BLaER1 treated with 17β-estradiol and CSF1 and Interleukin-3, amounts not matched to agents 10 nM and 100 nM (cell line): ENCODE measurements around the gene PLXNA3.
A peak's percentile ranks its signal among the peaks of the same experiment; 100 is the strongest.

Experiments
- H3K27ac ChIP-seq, 11 experiments: shearing (Covaris generic); formaldehyde crosslinking; 2 replicates each; pipeline ENCODE4 v1.8.1; 2022
- H3K27me3 ChIP-seq, 11 experiments: shearing (Covaris generic); formaldehyde crosslinking; 2 replicates each; pipeline ENCODE4 v1.8.1; 2022
- H3K36me3 ChIP-seq, 11 experiments: shearing (Covaris generic); formaldehyde crosslinking; 2 replicates each; pipeline ENCODE4 v1.8.1; 2022
- H3K4me1 ChIP-seq, 10 experiments: shearing (Covaris generic); formaldehyde crosslinking; 2 replicates each; pipeline ENCODE4 v1.8.1; 2022
- H3K4me2 ChIP-seq, 11 experiments: shearing (Covaris generic); formaldehyde crosslinking; 2 replicates each; pipeline ENCODE4 v1.8.1; 2022
- H3K4me3 ChIP-seq, 10 experiments: shearing (Covaris generic); formaldehyde crosslinking; 2 replicates each; pipeline ENCODE4 v1.8.1; 2022
- H3K9ac ChIP-seq, 11 experiments: shearing (Covaris generic); formaldehyde crosslinking; 2 replicates each; pipeline ENCODE4 v1.8.1; 2022
- H3K9me3 ChIP-seq, 11 experiments: shearing (Covaris generic); formaldehyde crosslinking; replicated peaks in 1 of 11; 2 replicates each; pipeline ENCODE4 v1.8.1; 2022
- H4K20me1 ChIP-seq, 11 experiments: shearing (Covaris generic); formaldehyde crosslinking; 2 replicates each; pipeline ENCODE4 v1.8.1; 2022
- Cebpa-rat ChIP-seq, 11 experiments: shearing (Covaris generic); IDR thresholded peaks; 2 replicates each; pipeline ENCODE4 v1.8.1; 2022

PLXNA3 gene

GRCh38 chrX:154436983-154437752 is 20.9 kb upstream of the PLXNA3 start, which contains the start of gene GDI1:
Gene GDI1, plus strand, starts transcription at chrX:154437154. Its CDS starts 101 bp downstream, at chrX:154437255.
- Histone ChIP-seq H3K9me3 (peaks cover 0 to 29% (median 12%) of the 10 kb centered on the region in 11 experiments; a peak in 12 of 22 replicates), H4K20me1 (peaks cover 5 to 81% (median 52%) of the 10 kb centered on the region in 11 experiments; a peak in 20 of 22 replicates), H3K36me3 (peaks cover 20 to 74% (median 56%) of the 10 kb centered on the region in 11 experiments; a peak in 21 of 22 replicates), H3K9ac (peak within 1 kb of the TSS; percentile 79 to 89 (median 84)), H3K27me3 (peaks cover 3 to 51% (median 33%) of the 10 kb centered on the region in 11 experiments; a peak in 16 of 22 replicates), H3K27ac (peak within 1 kb of the TSS; percentile 73 to 90 (median 86); a peak in 21 of 22 replicates), H3K4me2 (peak within 1 kb of the TSS; percentile 79 to 90 (median 86)), H3K4me3 (peak within 1 kb of the TSS; percentile 66 to 83 (median 77)), H3K4me1 (peaks cover 13 to 40% (median 22%) of the 10 kb centered on the region in 10 experiments; a peak in 19 of 20 replicates)
- TF ChIP-seq Cebpa-rat (IDR thresholded peaks at IDR 0.05): no peak

DNA sequence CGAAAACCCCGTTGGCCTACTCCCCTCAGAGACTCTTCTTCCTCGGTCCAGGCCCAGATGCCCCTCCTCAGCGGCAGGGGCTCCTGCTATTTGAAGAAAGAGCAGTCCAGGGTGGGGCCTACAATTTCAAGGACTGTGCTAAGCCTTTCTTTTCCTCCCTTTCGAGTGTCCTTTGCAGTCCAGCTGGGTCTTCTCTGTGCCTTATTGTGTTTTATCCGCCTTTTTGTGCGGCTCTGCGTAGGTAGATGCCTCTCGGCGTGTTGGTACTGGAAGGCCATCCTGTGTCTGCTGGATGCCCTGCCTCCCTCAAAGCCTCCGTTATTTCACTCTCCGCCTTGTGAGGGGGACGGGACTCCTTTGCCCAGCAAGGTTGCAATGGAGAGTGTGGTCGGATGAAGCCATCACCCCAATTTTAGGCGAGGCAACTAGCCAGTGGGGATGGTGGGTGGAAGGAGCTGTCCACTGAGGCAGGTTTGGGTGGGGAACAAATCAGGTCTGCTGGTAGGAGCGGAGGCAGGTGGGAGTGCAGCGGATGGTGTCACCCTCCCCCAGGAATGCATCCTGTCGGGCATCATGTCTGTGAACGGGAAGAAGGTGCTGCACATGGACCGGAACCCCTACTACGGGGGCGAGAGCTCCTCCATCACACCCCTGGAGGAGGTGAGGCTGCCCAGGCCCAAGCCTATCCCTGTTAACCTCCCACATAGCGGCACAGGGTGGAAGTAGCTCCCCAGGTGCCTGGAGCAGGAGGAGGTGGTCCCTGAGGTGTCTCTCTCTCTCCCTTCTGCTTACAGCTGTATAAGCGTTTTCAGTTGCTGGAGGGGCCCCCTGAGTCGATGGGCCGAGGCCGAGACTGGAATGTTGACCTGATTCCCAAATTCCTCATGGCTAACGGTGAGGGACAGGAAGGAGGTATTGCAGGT is 19.8 kb upstream of the PLXNA3 start:
- Histone ChIP-seq H3K36me3 (peaks cover 22 to 70% (median 48%) of the 10 kb centered on the region in 11 experiments; a peak in 20 of 22 replicates), H3K9me3 (peaks cover 0 to 30% (median 12%) of the 10 kb centered on the region in 11 experiments; a peak in 12 of 22 replicates), H3K4me1 (peaks cover 13 to 29% (median 20%) of the 10 kb centered on the region in 10 experiments; a peak in 18 of 20 replicates), H4K20me1 (peaks cover 5 to 79% (median 49%) of the 10 kb centered on the region in 11 experiments; a peak in 20 of 22 replicates), H3K27ac (peak overlapping the region in 7 of 11 experiments; percentile 22 to 89 (median 55); a peak in 12 of 22 replicates), H3K27me3 (peaks cover 3 to 51% (median 23%) of the 10 kb centered on the region in 11 experiments; a peak in 16 of 22 replicates), H3K4me2 (peak overlapping the region; percentile 79 to 90 (median 86)), H3K4me3 (peak overlapping the region; percentile 66 to 83 (median 77)), H3K9ac (peak overlapping the region; percentile 73 to 89 (median 82))
- TF ChIP-seq Cebpa-rat (IDR thresholded peaks at IDR 0.05): no peak

DNA sequence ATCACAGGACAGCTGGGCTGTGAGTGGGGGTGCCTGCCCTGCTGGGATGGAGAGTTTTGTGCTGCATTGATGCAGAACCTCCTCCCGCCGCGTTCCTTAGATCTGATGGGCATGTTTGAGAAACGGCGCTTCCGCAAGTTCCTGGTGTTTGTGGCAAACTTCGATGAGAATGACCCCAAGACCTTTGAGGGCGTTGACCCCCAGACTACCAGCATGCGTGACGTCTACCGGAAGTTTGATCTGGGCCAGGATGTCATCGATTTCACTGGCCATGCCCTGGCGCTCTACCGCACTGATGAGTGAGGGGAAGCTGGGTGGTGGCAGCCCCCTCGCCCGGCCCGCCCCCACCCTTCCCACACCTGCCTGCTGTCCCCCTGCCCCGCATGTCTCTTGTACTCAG is 18.2 kb upstream of the PLXNA3 start:
- no peak overlapping the region for H3K27ac ChIP-seq
- H3K9ac ChIP-seq: no peak overlapping the region
- no peak overlapping the region for H3K4me2 ChIP-seq
- no peak for TF ChIP-seq Cebpa-rat (IDR thresholded peaks at IDR 0.05)
- peaks cover 0 to 69% (median 43%) of the 10 kb centered on the region in 11 experiments; a peak in 19 of 22 replicates for H4K20me1 ChIP-seq
- peaks cover 14 to 54% (median 33%) of the 10 kb centered on the region in 11 experiments; a peak in 18 of 22 replicates for H3K36me3 ChIP-seq
- peaks cover 0 to 44% (median 16%) of the 10 kb centered on the region in 11 experiments; a peak in 15 of 22 replicates for H3K27me3 ChIP-seq
- H3K9me3 ChIP-seq: peaks cover 0 to 33% (median 12%) of the 10 kb centered on the region in 11 experiments; a peak in 12 of 22 replicates
- no peak overlapping the region for H3K4me3 ChIP-seq
- H3K4me1 ChIP-seq: peaks cover 19 to 36% (median 28%) of the 10 kb centered on the region in 10 experiments; a peak in 18 of 20 replicates

DNA sequence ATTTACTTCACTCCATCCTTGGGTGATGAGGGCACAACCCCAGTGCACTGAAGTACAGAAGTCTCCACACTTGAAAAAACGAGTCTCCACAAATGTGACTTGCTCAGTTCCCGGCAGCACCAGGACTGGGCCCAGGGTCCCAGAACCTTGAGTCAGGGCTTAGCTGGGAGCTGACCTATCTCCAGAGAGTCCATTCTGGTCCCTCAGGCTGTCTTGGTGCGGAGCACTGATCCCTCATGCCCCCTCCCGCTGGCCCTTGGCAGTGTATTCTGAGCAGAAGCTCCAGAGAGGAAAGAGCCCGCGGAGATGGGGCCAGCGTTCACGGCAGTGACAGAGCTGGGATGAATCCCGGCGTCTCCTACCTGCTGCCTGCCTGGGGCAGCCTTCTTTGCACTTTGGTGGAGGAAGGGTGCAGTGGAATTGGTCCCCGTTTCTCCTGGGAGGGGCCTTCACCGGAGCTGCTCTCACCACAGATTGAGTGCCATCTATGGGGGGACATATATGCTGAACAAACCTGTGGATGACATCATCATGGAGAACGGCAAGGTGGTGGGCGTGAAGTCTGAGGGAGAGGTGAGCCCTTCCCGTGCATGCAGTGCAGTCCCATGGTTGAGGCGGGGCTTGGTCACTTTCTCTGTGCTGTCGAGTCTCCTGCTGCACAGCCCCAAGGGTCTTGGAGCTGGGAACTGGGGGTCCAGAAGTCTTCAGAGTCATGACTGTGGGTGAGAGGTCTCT is 17.3 kb upstream of the PLXNA3 start:
- Histone ChIP-seq H3K27ac (no peak overlapping the region), H3K4me1 (peaks cover 21 to 42% (median 33%) of the 10 kb centered on the region in 10 experiments; a peak in 19 of 20 replicates), H3K9ac (no peak overlapping the region), H4K20me1 (peaks cover 3 to 68% (median 43%) of the 10 kb centered on the region in 11 experiments; a peak in 19 of 22 replicates), H3K9me3 (peaks cover 0 to 37% (median 12%) of the 10 kb centered on the region in 11 experiments; a peak in 12 of 22 replicates), H3K4me2 (no peak overlapping the region), H3K27me3 (peaks cover 0 to 44% (median 11%) of the 10 kb centered on the region in 11 experiments; a peak in 15 of 22 replicates), H3K36me3 (peaks cover 10 to 46% (median 24%) of the 10 kb centered on the region in 11 experiments; a peak in 14 of 22 replicates), H3K4me3 (no peak overlapping the region)
- no peak for TF ChIP-seq Cebpa-rat (IDR thresholded peaks at IDR 0.05)

GRCh38 chrX:154441564-154441963 is 16.5 kb upstream of the PLXNA3 start:
- H4K20me1 ChIP-seq: peaks cover 7 to 70% (median 46%) of the 10 kb centered on the region in 11 experiments; a peak in 20 of 22 replicates
- H3K9ac ChIP-seq: no peak overlapping the region
- TF ChIP-seq Cebpa-rat (IDR thresholded peaks at IDR 0.05): no peak
- peaks cover 0 to 33% (median 12%) of the 10 kb centered on the region in 11 experiments; a peak in 12 of 22 replicates for H3K9me3 ChIP-seq
- peaks cover 10 to 47% (median 25%) of the 10 kb centered on the region in 11 experiments; a peak in 14 of 22 replicates for H3K36me3 ChIP-seq
- H3K4me2 ChIP-seq: no peak overlapping the region
- H3K4me1 ChIP-seq: peaks cover 22 to 41% (median 31%) of the 10 kb centered on the region in 10 experiments; a peak in 19 of 20 replicates
- H3K27me3 ChIP-seq: peaks cover 0 to 52% (median 19%) of the 10 kb centered on the region in 11 experiments; a peak in 15 of 22 replicates
- no peak overlapping the region for H3K27ac ChIP-seq
- H3K4me3 ChIP-seq: no peak overlapping the region

DNA sequence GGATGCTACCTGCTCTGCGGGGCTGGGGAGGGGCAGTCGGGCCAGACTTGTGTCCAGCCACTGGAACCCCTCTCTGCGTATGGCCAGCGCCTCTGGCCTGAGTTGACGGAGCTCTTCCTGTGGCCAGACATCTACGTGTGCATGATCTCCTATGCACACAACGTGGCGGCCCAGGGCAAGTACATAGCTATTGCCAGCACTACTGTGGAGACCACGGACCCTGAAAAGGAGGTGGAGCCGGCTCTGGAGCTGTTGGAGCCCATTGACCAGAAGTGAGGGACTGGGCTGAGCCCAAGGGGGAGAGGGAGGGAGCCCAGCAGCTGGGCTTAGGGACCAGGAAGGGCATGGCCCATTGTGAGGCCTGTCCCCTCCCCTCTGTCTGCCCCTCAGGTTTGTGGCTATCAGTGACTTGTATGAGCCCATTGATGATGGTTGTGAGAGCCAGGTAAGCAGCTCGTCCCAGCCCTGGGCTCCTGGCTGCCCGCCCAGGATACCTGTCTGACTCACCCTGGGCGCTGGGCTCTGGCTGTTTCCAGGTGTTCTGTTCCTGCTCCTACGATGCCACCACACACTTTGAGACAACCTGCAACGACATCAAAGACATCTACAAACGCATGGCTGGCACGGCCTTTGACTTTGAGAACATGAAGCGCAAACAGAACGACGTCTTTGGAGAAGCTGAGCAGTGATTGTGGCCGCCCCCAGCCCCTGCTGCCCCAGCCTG is 15.9 kb upstream of the PLXNA3 start:
- Histone ChIP-seq H3K36me3 (peaks cover 10 to 53% (median 30%) of the 10 kb centered on the region in 11 experiments; a peak in 14 of 22 replicates), H3K4me2 (no peak overlapping the region), H3K4me1 (peaks cover 22 to 44% (median 34%) of the 10 kb centered on the region in 10 experiments; a peak in 19 of 20 replicates), H4K20me1 (peaks cover 7 to 76% (median 48%) of the 10 kb centered on the region in 11 experiments; a peak in 20 of 22 replicates), H3K9me3 (peaks cover 0 to 30% (median 12%) of the 10 kb centered on the region in 11 experiments; a peak in 12 of 22 replicates), H3K9ac (no peak overlapping the region), H3K4me3 (no peak overlapping the region), H3K27ac (no peak overlapping the region), H3K27me3 (peaks cover 0 to 58% (median 25%) of the 10 kb centered on the region in 11 experiments; a peak in 15 of 22 replicates)
- no peak for TF ChIP-seq Cebpa-rat (IDR thresholded peaks at IDR 0.05)
